COLO668 (cell line): ENCODE results near the gene PAQR7.
"Not testable (repeated sequence)": the region's sequence is repeated elsewhere in the genome, so short reads cannot be mapped to it uniquely, and the experiment has no call there.

Experiments used
- DNase-seq: peaks from one replicate; lab custom pipeline; 2025; ENCODE audit not compliant: unreplicated experiment; lab: John Stamatoyannopoulos, UW

PAQR7 gene

GRCh38 chr1:25854554-25854953, 21.0 kb downstream of the PAQR7 start:
- DNase-seq = no peak

- DNase-seq = no peak
Measured at GRCh38 chr1:25848531-25848930, 27.0 kb downstream of the PAQR7 start.

GRCh38 chr1:25847929-25848328, 27.6 kb downstream of the PAQR7 start:
- no peak for DNase-seq

GRCh38 chr1:25845664-25846063, 29.8 kb downstream of the PAQR7 start:
- DNase-seq = no peak

- DNase-seq = no peak
Measured at GRCh38 chr1:25844536-25845337, 30.8 kb downstream of the PAQR7 start.

- no peak for DNase-seq
Measured at GRCh38 chr1:25843483-25843882, 32.0 kb downstream of the PAQR7 start.

- not testable (repeated sequence) for DNase-seq
Measured at GRCh38 chr1:25839808-25840207, 35.7 kb downstream of the PAQR7 start.

- no peak for DNase-seq
Measured at GRCh38 chr1:25837262-25837875, 38.1 kb downstream of the PAQR7 start.

GRCh38 chr1:25836695-25837094, 38.8 kb downstream of the PAQR7 start:
- no peak for DNase-seq

GRCh38 chr1:25834894-25835293, 40.6 kb downstream of the PAQR7 start:
- no peak for DNase-seq

- no peak for DNase-seq
Measured at GRCh38 chr1:25833158-25833557, 42.4 kb downstream of the PAQR7 start.

- DNase-seq = no peak
Measured at GRCh38 chr1:25832336-25833037, 43.0 kb downstream of the PAQR7 start.

GRCh38 chr1:25831569-25832196, 43.8 kb downstream of the PAQR7 start:
- no peak for DNase-seq

- no peak for DNase-seq
Measured at GRCh38 chr1:25829046-25829445, 46.5 kb downstream of the PAQR7 start.

GRCh38 chr1:25828491-25828890, 47.0 kb downstream of the PAQR7 start:
- no peak for DNase-seq

GRCh38 chr1:25826571-25826970, 48.9 kb downstream of the PAQR7 start:
- DNase-seq = no peak

GRCh38 chr1:25825605-25826004, 49.9 kb downstream of the PAQR7 start:
- no peak for DNase-seq

GRCh38 chr1:25821630-25822091, 53.8 kb downstream of the PAQR7 start:
- no peak for DNase-seq

GRCh38 chr1:25821112-25821476, 54.4 kb downstream of the PAQR7 start:
- no peak for DNase-seq

- DNase-seq = peak; percentile 90
Measured at GRCh38 chr1:25820247-25821111, 55.0 kb downstream of the PAQR7 start.
